Measurements from ENCODE around the gene ANAPC5. TPM values are rescaled to one million over a fixed set of nuclear protein-coding genes. Genes with fewer than 3 reads are reported as not detected.
"Not testable (repeated sequence)": the region's sequence is repeated elsewhere in the genome, so short reads cannot be mapped to it uniquely, and the experiment has no call there.

The ANAPC5 gene
- total RNA-seq, 1 donor, result 168 TPM

- H3K27ac ChIP-seq (ENCODE audit: low read depth, low read length), result no peak overlapping the region
- no peak for DNase-seq (ENCODE audit: insufficient read length, low spot score, missing footprints)
- H3K36me3 ChIP-seq (ENCODE audit: insufficient read depth, low read length), result no peaks in the 10 kb centered on the region
- no peaks in the 10 kb centered on the region for H3K27me3 ChIP-seq (ENCODE audit: insufficient read depth, low read length)
- H3K4me1 ChIP-seq (ENCODE audit: insufficient read depth, low read length), result no peaks in the 10 kb centered on the region
- TF ChIP-seq, protein P1, sequence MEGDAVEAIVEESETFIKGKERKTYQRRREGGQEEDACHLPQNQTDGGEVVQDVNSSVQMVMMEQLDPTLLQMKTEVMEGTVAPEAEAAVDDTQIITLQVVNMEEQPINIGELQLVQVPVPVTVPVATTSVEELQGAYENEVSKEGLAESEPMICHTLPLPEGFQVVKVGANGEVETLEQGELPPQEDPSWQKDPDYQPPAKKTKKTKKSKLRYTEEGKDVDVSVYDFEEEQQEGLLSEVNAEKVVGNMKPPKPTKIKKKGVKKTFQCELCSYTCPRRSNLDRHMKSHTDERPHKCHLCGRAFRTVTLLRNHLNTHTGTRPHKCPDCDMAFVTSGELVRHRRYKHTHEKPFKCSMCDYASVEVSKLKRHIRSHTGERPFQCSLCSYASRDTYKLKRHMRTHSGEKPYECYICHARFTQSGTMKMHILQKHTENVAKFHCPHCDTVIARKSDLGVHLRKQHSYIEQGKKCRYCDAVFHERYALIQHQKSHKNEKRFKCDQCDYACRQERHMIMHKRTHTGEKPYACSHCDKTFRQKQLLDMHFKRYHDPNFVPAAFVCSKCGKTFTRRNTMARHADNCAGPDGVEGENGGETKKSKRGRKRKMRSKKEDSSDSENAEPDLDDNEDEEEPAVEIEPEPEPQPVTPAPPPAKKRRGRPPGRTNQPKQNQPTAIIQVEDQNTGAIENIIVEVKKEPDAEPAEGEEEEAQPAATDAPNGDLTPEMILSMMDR (IDR thresholded peaks at IDR 0.05; ENCODE audit: extremely low read depth, low read depth, low read length), result no peak
- no peaks in the 10 kb centered on the region for H3K79me2 ChIP-seq (ENCODE audit: insufficient read depth, low read length)
- no peak overlapping the region for H2AFZ ChIP-seq (ENCODE audit: low read length)
- no peaks in the 10 kb centered on the region for H4K20me1 ChIP-seq (ENCODE audit: insufficient read depth, low read length)
- no peak overlapping the region for H3K4me3 ChIP-seq (ENCODE audit: insufficient read depth, low read length)
- H3K9me3 ChIP-seq (ENCODE audit: low read depth, low read length), result no peaks in the 10 kb centered on the region
- no peak overlapping the region for H3K4me2 ChIP-seq (ENCODE audit: insufficient read depth, low read length)
Measured at GRCh38 chr12:121379945-121380344, 27.7 kb upstream of the ANAPC5 start.

GRCh38 chr12:121378736-121379135 lies 26.5 kb upstream of the ANAPC5 start:
- TF ChIP-seq, protein P1 (IDR thresholded peaks at IDR 0.05; ENCODE audit: extremely low read depth, low read depth, low read length), result no peak
- H2AFZ ChIP-seq (ENCODE audit: low read length), result no peak overlapping the region
- no peaks in the 10 kb centered on the region for H3K4me1 ChIP-seq (ENCODE audit: insufficient read depth, low read length)
- H3K27me3 ChIP-seq (ENCODE audit: insufficient read depth, low read length), result no peaks in the 10 kb centered on the region
- H3K79me2 ChIP-seq (ENCODE audit: insufficient read depth, low read length), result no peaks in the 10 kb centered on the region
- no peaks in the 10 kb centered on the region for H4K20me1 ChIP-seq (ENCODE audit: insufficient read depth, low read length)
- DNase-seq (ENCODE audit: insufficient read length, low spot score, missing footprints), result no peak
- H3K9me3 ChIP-seq (ENCODE audit: low read depth, low read length), result no peaks in the 10 kb centered on the region
- no peak overlapping the region for H3K4me3 ChIP-seq (ENCODE audit: insufficient read depth, low read length)
- no peak overlapping the region for H3K4me2 ChIP-seq (ENCODE audit: insufficient read depth, low read length)
- no peak overlapping the region for H3K27ac ChIP-seq (ENCODE audit: low read depth, low read length)
- H3K36me3 ChIP-seq (ENCODE audit: insufficient read depth, low read length), result no peaks in the 10 kb centered on the region

GRCh38 chr12:121376754-121377697 lies 24.8 kb upstream of the ANAPC5 start:
- Histone ChIP-seq H3K4me2 (ENCODE audit: insufficient read depth, low read length) (no peak overlapping the region), H3K79me2 (ENCODE audit: insufficient read depth, low read length) (no peaks in the 10 kb centered on the region), H3K4me1 (ENCODE audit: insufficient read depth, low read length) (no peaks in the 10 kb centered on the region), H3K27ac (ENCODE audit: low read depth, low read length) (no peak overlapping the region), H4K20me1 (ENCODE audit: insufficient read depth, low read length) (no peaks in the 10 kb centered on the region), H3K36me3 (ENCODE audit: insufficient read depth, low read length) (no peaks in the 10 kb centered on the region), H3K4me3 (ENCODE audit: insufficient read depth, low read length) (no peak overlapping the region), H3K27me3 (ENCODE audit: insufficient read depth, low read length) (no peaks in the 10 kb centered on the region), H3K9me3 (ENCODE audit: low read depth, low read length) (no peaks in the 10 kb centered on the region), H2AFZ (ENCODE audit: low read length) (no peak overlapping the region)
- DNase-seq (ENCODE audit: insufficient read length, low spot score, missing footprints), result no peak
- TF ChIP-seq, protein P1 (IDR thresholded peaks at IDR 0.05; ENCODE audit: extremely low read depth, low read depth, low read length), result no peak

DNA sequence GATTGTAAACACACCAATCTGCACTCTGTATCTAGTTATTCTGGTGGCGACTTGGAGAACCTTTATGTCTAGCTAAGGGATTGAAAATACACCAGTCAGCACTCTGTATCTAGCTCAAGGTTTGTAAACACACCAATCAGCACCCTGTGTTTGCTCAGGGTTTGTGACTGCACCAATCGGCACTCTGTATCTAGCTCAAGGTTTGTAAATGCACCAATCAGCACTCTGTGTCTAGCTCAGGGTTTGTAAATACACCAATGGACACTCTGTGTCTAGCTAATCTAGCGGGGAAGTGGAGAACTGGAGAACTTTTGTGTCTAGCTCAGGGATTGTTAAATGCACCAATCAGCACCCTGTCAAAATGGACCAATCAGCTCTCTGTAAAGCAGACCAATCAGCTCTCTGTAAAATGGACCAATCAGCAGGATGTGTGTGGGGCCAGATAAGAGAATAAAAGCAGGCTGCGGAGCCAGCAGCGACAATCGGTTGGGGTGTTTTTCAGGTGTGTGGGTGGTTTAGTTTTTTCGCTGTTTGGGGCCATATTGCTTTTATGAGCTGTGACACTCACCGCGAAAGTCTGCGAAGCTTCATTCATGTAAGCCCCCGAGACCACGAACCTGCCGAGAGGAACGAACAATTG lies 22.9 kb upstream of the ANAPC5 start:
- not testable (repeated sequence) for H3K27me3 ChIP-seq (ENCODE audit: insufficient read depth, low read length); H3K4me2 ChIP-seq (ENCODE audit: insufficient read depth, low read length); H3K36me3 ChIP-seq (ENCODE audit: insufficient read depth, low read length); H3K79me2 ChIP-seq (ENCODE audit: insufficient read depth, low read length); H2AFZ ChIP-seq (ENCODE audit: low read length); H3K4me1 ChIP-seq (ENCODE audit: insufficient read depth, low read length); H4K20me1 ChIP-seq (ENCODE audit: insufficient read depth, low read length); H3K9me3 ChIP-seq (ENCODE audit: low read depth, low read length); H3K4me3 ChIP-seq (ENCODE audit: insufficient read depth, low read length); DNase-seq (ENCODE audit: insufficient read length, low spot score, missing footprints); H3K27ac ChIP-seq (ENCODE audit: low read depth, low read length)

DNA sequence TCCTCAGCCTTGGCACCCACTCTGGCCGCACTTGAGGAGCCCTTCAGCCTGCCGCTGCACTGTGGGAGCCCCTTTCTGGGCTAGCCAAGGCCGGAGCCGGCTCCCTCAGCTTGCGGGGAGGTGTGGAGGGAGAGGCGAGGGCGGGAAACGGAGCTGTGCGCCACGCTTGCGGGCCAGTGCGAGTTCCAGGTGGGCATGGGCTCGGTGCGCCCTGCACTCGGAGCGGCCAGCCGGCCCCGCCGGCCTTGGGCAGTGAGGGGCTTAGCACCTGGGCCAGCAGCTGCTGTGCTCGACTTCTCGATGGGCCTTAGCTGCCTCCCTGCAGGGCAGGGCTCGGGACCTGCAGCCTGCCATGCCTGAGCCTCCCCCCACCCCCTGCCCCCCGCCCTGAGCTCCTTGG lies 22.1 kb upstream of the ANAPC5 start:
- not testable (repeated sequence) for H3K4me1 ChIP-seq (ENCODE audit: insufficient read depth, low read length); H4K20me1 ChIP-seq (ENCODE audit: insufficient read depth, low read length); H3K27ac ChIP-seq (ENCODE audit: low read depth, low read length); H3K9me3 ChIP-seq (ENCODE audit: low read depth, low read length); H3K4me2 ChIP-seq (ENCODE audit: insufficient read depth, low read length); H3K4me3 ChIP-seq (ENCODE audit: insufficient read depth, low read length); H2AFZ ChIP-seq (ENCODE audit: low read length); H3K36me3 ChIP-seq (ENCODE audit: insufficient read depth, low read length); DNase-seq (ENCODE audit: insufficient read length, low spot score, missing footprints); H3K27me3 ChIP-seq (ENCODE audit: insufficient read depth, low read length); H3K79me2 ChIP-seq (ENCODE audit: insufficient read depth, low read length)
